ENCODE data around the gene HIVEP1. TPM values are rescaled to one million over a fixed set of nuclear protein-coding genes. Genes with fewer than 3 reads are reported as not detected.

HIVEP1 gene
- total and polyA plus RNA-seq, 3 donors from 2014 or later, result 15.5 to 53.3 (median 44.1) TPM

DNA sequence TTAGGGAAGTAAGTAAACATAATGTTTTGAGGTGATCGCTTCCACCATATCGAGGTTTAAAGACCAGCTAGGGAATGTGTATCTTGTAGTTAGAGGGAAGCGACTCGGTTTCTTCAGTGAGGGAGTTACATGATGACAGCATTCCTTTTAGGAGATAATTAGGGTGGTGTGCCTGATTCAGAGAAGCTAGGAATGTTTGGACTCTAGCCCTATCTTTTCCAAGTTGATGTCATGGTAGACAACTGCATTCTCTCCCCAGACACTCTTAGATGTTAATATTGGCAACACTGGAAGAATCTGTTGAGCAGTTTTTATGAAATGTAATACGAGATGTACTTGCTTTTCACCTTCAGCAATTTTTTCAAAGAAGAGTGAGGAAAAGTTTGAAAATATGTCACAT lies 12.9 kb upstream of the HIVEP1 start:
- Histone ChIP-seq H3K27me3 (no peaks in the 10 kb centered on the region), H3K36me3 (ENCODE audit: low read depth, missing control alignments) (no peaks in the 10 kb centered on the region), H3K9me3 (no peaks in the 10 kb centered on the region), H3K4me1 (no peaks in the 10 kb centered on the region), H3K27ac (no peak overlapping the region), H3K4me3 (no peak overlapping the region)
- no peak for DNase-seq
- intact Hi-C loops (cut with DNase I; ENCODE audit: low total_unique reads), result no loop called here
- 84 to 91% methylated on average over 5 of the region's 5 CpGs for WGBS, 2 donors
- no peak for TF ChIP-seq POLR2A (IDR thresholded peaks at IDR 0.05)
- TF ChIP-seq, protein P1, sequence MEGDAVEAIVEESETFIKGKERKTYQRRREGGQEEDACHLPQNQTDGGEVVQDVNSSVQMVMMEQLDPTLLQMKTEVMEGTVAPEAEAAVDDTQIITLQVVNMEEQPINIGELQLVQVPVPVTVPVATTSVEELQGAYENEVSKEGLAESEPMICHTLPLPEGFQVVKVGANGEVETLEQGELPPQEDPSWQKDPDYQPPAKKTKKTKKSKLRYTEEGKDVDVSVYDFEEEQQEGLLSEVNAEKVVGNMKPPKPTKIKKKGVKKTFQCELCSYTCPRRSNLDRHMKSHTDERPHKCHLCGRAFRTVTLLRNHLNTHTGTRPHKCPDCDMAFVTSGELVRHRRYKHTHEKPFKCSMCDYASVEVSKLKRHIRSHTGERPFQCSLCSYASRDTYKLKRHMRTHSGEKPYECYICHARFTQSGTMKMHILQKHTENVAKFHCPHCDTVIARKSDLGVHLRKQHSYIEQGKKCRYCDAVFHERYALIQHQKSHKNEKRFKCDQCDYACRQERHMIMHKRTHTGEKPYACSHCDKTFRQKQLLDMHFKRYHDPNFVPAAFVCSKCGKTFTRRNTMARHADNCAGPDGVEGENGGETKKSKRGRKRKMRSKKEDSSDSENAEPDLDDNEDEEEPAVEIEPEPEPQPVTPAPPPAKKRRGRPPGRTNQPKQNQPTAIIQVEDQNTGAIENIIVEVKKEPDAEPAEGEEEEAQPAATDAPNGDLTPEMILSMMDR (IDR thresholded peaks at IDR 0.05), result no peak

DNA sequence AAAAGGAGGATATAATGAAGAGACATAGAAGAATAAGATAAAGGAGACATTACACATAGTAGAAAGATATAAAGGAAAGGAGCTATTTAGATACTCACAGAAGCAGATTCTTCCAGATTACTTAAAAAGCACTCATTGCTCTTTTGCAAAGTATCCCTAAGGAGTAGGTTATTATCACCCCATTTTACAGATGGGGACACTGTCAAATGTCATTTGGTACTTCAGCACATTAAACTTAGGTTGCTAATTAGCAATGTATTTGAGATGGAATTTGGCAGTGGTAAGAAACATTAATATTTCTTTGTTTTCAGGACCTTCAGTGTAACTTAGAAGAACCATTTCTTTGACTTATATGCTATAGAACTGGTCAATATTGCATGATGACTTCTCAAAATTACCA lies 11.9 kb upstream of the HIVEP1 start:
- TF ChIP-seq, protein P1 (IDR thresholded peaks at IDR 0.05), result no peak
- TF ChIP-seq POLR2A (IDR thresholded peaks at IDR 0.05), result no peak

DNA sequence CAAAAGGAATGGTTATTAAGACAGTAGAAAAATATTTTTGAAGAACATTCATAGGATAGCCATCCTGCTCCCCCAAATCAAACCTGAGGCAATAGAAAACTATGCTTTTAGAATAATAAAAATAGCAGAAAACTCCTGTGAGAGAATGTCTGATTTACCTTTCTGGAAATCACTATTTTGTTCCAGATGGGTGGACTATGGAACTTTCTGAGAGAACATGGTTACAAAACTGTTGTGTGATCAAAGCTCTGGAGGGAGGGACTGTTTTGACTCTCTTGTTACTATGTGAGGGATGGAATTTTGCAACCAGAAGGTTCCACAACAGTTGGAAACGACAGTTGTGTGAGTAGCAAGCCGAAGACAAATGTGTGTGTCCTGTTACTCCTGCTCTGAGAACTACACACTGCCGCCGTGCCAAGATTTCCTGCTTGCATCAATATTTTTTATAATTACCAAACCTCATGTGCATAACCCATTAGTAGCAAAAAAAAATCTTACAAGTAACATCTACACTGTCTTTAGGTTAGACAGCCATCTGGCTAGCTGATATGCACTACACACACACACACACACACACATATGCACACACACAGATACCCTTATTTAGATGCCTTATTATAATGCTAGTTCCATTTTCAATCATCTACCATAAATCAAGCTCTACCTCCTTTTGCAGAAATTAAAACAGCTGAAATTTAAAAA lies 11.0 kb upstream of the HIVEP1 start:
- intact Hi-C loops (cut with DNase I; ENCODE audit: low total_unique reads), result no loop called here
- Histone ChIP-seq H3K9me3 (no peaks in the 10 kb centered on the region), H3K27ac (no peak overlapping the region), H3K4me1 (no peaks in the 10 kb centered on the region), H3K36me3 (ENCODE audit: low read depth, missing control alignments) (no peaks in the 10 kb centered on the region), H3K4me3 (no peak overlapping the region), H3K27me3 (no peaks in the 10 kb centered on the region)
- TF ChIP-seq, protein P1 (IDR thresholded peaks at IDR 0.05), result no peak
- TF ChIP-seq POLR2A (IDR thresholded peaks at IDR 0.05), result no peak
- 54 to 58% methylated on average over 4 of the region's 4 CpGs for WGBS, 2 donors
- no peak for DNase-seq

More for the DNA sequence above, 11.9 kb upstream of the HIVEP1 start:
- Histone ChIP-seq H3K27ac (no peak overlapping the region), H3K4me3 (no peak overlapping the region), H3K9me3 (no peaks in the 10 kb centered on the region), H3K27me3 (no peaks in the 10 kb centered on the region), H3K4me1 (no peaks in the 10 kb centered on the region), H3K36me3 (ENCODE audit: low read depth, missing control alignments) (no peaks in the 10 kb centered on the region)
- intact Hi-C loops (cut with DNase I; ENCODE audit: low total_unique reads), result no loop called here
- no peak for DNase-seq

DNA sequence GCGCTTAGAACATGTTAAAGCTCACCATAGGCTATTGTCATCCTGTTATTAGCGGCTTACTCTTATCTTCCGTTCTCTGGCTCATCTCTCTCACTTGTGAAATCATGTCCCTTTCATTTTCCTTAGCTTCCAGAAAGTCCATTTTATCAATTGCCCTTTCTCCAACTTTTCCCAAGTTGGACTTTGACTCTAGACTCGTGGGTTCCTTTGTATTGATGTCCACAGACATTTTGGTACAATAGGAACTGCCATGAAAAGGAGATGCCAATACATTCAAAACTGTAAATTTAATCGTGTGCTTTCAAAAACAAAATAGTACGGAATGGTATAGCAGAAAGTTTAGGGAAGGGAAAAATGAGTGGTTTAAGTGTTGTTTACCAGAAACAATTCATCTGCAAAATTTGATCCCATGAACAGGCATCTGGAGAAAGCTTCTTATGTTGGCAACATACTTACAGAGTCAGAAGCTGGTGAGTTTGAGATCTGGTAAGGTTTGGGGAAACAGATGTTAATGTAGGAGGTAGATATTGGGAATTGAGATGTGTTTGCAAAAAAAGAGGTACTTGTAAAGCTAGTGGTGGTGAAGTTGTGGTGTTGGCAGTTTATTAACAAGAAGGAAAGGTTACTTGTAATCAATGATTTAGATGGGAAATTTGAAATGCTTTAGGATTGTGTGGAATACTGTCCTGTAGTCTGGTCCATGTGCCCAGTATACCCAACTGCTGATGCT lies 10.2 kb upstream of the HIVEP1 start:
- Histone ChIP-seq H3K36me3 (ENCODE audit: low read depth, missing control alignments) (no peaks in the 10 kb centered on the region), H3K4me3 (no peak overlapping the region), H3K27me3 (no peaks in the 10 kb centered on the region), H3K9me3 (no peaks in the 10 kb centered on the region), H3K27ac (no peak overlapping the region), H3K4me1 (no peaks in the 10 kb centered on the region)
- TF ChIP-seq, protein P1 (IDR thresholded peaks at IDR 0.05), result no peak
- TF ChIP-seq POLR2A (IDR thresholded peaks at IDR 0.05), result no peak
- intact Hi-C loops (cut with DNase I; ENCODE audit: low total_unique reads), result no loop called here
- 72 to 81% methylated on average over 6 of the region's 6 CpGs for WGBS, 2 donors
- DNase-seq, result no peak

Data from testis (tissue), 3 donors.